Astrocyte (in vitro differentiated cells and primary cell): ENCODE data around the gene EPN2.

Experiments
- CTCF ChIP-seq: IDR thresholded peaks from 2 replicates; pipeline ENCODE4 v1.5.1; 2011; ENCODE audit warnings: low read depth, mild to moderate bottlenecking, inconsistent platforms, low read length, moderate library complexity; ENCODE audit not compliant: insufficient read depth
- EZH2 ChIP-seq: IDR thresholded peaks from 2 replicates; pipeline ENCODE4 v1.6.1; 2012; ENCODE audit warnings: mild to moderate bottlenecking, low read length, inconsistent platforms; ENCODE audit not compliant: insufficient read depth

DNA sequence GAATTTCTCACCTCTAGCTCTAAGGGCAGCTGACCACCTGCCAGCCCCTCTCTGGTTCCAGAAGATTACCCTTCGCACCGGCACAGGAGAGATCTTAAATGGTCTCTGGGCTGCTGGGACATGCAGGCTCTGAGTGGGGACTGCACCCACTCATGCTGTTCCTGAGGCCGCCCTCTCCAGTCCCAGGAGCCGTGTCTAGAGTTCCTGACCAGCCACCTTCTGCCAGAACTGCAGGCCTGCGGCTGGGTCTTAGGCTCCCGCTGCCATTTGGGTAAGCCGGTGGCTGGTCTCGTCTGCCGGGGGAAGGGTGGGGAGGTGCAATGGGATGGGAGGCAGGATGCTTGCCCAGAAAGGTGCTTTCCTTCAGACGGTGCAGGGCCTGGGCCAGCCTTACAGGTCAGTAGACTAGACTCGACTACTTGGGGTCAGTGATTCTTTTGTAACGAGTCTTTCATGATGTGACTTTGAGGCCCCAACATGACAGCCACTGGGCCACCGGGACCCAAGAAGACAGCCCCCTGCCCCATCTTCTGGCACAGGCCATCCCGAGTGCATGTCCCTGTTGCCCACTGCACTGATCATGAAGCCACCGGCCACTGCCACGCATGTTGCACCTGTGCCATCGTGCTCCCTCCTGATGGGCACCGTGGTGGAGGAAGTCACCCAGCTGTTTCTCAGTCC is 98.9 kb downstream of the EPN2 start:
- TF ChIP-seq CTCF (no peak), EZH2 (no peak)
